CD4-positive, alpha-beta T cell treated with Interleukin-4 for 4 hours (primary cell): ENCODE data around the gene CEACAM1.
"Not testable (repeated sequence)": the region's sequence is repeated elsewhere in the genome, so short reads cannot be mapped to it uniquely, and the experiment has no call there.

Source experiments
- DNase-seq: peaks from one replicate; pipeline ENCODE4 v3.0.0-alpha.2; 2020

Gene CEACAM1

GRCh38 chr19:42547929-42548328 lies 19.6 kb upstream of the CEACAM1 start:
- DNase-seq, result no peak

- no peak for DNase-seq
These were observed 18.7 kb upstream of the CEACAM1 start for GRCh38 chr19:42546831-42547500.

DNA sequence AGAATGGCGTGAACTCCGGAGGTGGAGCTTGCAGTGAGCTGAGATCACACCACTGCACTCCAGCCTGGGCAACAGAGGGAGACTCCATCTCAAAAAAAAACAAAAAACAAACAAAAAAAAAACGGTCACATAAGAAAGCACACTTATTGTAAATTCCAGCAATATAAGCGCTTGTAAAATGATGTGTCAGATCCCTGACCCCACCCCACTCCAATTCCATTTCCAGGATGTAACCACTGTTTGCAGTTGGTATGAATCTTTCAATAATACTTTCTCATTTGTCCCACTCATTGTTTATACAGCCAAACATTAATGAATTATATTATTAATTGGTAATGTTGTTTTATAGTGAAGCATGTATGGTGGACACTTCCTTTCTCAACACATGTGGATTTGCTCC lies 15.9 kb upstream of the CEACAM1 start:
- no peak for DNase-seq

DNA sequence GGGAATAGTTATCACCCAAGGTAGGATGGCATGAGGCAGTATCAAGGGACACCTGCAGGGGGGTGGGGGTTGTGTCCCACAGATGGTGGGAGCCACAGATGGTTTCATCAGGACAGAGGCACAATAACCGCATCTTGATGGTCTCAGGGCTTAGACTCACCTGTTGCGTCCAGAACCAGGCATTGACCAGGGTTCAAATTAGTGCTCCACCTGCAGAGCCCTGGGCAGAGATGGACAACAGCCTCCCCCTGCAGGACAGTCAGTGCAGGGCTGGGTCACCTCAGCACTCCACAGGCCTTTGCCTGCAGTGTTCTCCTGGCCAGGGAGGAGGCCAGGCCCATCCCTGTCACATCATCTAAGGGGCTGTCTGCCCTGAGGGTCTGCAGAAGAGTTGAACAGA lies 14.5 kb upstream of the CEACAM1 start:
- DNase-seq, result no peak

GRCh38 chr19:42540071-42540553 lies 11.8 kb upstream of the CEACAM1 start:
- DNase-seq, result no peak

- DNase-seq, result no peak
These were observed 10.8 kb upstream of the CEACAM1 start for GRCh38 chr19:42538841-42539709.

DNA sequence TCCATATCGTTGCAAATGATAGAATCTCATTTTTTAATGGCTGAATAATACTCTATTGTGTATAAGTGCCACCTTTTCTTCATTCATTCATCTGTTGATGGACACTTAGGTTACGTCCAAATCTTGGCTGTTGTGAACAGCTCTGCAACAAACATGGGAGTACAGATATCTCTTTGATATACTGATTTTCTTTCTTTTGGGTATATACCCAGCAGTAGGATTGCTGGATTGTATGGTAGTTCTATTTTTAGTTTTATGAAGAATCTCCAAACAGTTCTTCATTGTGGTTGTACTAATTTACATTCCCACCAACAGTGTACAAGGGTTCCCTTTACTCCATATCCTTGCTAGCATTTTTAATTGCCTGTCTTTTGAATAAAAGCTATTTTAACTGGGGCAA lies 7.0 kb upstream of the CEACAM1 start:
- not testable (repeated sequence) for DNase-seq

- no peak for DNase-seq
These were observed 6.1 kb upstream of the CEACAM1 start for GRCh38 chr19:42534391-42534790.

DNA sequence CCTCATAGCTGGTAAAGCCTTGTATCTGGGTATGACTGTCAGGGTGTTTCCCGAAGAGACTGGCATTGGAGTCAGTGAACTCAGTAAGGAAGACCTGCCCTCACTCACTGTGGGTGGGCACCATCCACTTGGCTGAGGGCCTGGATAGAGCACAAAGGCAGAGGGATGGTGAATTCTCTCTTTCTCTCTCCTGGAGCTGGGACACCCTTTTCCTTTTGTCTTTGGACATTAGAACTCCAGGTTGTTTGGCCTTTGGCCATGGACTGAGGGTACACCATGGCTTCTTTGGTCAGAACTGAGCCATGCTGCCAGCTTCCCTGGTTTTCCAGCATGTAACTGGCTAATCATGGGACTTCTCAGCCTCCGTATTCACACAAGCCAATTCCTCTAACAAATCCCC lies 4.6 kb upstream of the CEACAM1 start:
- DNase-seq, result no peak

GRCh38 chr19:42531313-42531712 lies 3.0 kb upstream of the CEACAM1 start:
- no peak for DNase-seq

DNA sequence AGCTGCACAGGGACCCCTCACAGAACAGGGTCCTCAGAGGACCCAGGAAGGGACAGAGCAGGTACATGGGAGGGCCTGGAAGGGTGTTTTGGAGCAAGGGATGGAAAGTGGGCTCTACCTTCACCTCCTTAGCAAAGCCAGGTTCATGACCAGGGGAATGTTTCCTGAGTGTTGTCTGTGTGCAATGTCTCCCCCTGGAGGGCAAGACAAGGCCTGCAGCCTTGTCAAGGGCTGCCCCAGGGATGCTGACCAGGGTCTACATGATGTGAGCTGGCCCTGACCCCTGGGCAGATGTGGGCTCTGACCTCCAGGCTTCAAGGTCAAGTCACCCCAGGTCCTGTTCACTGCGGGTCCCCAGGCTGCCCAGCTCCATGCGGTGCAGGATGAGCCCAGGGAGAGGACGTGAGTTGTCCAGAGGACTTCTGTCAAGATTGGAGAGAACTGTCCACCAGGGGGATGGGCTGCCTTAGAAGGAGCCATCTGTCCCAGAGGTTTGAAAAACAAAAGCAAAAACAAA lies 1.0 kb upstream of the CEACAM1 start:
- peak; percentile 63 for DNase-seq

- DNase-seq, result no peak
These were observed 3.3 kb downstream of the CEACAM1 start for GRCh38 chr19:42524943-42525342.

GRCh38 chr19:42524250-42524649 lies 4.0 kb downstream of the CEACAM1 start:
- no peak for DNase-seq

GRCh38 chr19:42522262-42522661 lies 6.0 kb downstream of the CEACAM1 start:
- DNase-seq, result not testable (repeated sequence)

DNA sequence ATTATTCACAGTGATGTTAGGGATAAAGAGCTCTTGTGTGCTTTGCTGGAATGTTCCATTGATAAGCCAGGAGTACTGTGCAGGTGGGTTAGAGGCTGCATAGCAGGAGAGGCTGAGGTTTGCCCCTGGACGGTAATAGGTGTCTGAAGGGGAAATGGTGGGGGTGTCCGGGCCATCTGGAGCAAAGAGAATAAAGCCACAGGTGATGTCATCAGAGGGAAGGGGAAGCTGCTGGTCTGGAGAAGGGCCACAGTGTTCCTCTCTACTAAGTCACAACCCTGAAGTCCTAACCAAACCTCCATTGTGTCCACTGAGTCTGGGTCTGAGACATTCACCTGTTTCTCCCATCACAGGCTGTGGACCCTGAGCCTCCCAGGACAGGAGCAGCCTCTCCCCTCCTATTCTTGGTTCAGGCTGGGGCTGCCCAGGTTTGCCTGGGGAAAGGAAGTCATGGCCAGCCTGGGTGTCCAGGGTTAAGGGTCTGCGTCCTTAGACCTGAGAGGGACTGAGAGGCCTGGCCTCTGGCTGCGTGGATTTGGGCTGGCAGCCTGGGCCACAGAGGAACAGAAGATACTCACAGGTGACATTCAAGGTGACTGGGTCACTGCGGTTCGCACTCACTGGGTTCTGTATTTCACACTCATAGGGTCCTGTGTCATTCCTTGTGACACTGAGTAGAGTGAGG lies 6.8 kb downstream of the CEACAM1 start:
- DNase-seq, result no peak

DNA sequence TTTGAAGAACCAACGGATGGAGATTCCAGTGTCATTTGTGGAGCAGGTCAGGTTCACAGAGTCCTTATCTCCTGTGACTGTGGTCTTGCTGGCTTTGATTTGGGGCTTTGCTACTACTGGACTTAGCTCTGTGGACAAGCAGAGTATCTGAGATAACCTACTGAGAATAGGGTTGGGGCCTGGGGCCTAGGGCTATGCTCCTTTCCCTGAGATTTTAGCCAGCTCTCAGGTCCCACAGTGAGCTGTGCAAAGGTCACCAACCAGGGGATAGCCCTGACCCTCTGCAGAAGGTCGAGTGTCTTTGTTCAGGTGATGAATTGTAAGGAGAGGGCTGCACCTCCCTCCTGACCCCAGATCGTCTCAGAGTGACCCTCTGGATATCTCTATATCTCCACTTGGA lies 9.2 kb downstream of the CEACAM1 start:
- no peak for DNase-seq

- DNase-seq, result no peak
These were observed 11.5 kb downstream of the CEACAM1 start for GRCh38 chr19:42516771-42517170.

DNA sequence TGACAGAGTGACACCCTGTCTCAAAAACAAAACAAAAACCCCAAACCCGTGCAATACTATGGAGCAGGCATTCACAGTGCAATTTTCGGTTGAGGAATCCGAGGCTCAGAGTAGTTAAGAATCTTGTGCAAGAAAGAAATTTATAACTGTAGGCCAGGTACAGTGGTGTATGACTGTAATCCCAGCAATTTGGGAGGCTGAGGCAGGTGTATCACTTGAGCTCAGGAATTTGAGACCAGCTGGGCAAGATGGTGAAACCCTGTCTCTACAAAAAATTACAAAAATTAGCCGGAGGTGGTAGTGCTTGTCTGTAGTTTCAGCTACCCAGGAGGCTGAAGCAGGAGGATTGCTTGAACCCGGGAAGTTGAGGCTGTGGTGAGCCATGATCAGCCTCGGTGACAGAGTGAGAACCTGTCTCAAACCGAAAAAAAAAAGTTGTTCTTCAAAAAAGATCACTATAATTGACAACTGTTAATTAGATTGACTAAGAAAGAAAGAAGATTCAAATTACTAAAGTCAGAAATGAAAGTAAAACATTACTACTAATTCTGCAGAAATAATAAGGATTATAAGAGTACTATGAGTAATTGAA lies 12.9 kb downstream of the CEACAM1 start:
- DNase-seq, result no peak

- DNase-seq, result peak; percentile 6
These were observed 13.8 kb downstream of the CEACAM1 start for GRCh38 chr19:42514449-42514848.

DNA sequence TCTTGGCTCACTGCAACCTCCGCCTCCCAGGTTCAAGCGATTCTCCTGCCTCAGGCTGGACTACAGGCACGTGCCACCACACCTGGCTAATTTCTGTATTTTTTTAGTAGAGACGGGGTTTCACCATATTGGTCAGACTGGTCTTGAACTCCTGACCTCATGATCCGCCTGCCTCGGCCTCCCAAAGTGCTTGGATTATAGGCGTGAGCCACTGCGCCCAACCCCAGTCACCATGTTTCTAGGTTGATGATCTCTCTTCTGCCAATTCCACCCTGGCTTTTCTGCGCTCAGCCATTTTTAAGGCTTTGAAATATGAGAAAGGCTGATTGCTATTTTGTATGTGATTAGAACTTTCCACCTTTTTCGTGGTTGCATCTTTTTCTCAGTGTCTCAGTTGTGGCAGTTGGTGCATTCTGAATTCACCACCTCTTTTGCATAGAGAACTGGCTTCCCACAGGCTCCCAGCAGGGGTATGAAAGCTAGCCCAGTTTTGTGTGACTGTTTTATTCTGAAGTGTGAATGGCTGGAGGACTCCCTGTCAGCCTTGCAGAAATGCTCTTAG lies 15.5 kb downstream of the CEACAM1 start:
- DNase-seq, result no peak

GRCh38 chr19:42512130-42512636 lies 16.1 kb downstream of the CEACAM1 start:
- no peak for DNase-seq

GRCh38 chr19:42511340-42511739 lies 16.9 kb downstream of the CEACAM1 start:
- DNase-seq, result no peak
